ENCODE measurements around the gene NUBP2.

NUBP2 gene

GRCh38 chr16:1747934-1748333 is 34.8 kb upstream of the NUBP2 start:
- no peak for DNase-seq (ENCODE audit: low spot score)
- CTCF ChIA-PET: no interaction called here
- POLR2A ChIA-PET (ENCODE audit: low non-redundant PET): no interaction called here
- no peak for TF ChIP-seq CTCF (conservative IDR thresholded peaks at IDR 0.05; ENCODE audit: low read depth)
- no peak overlapping the region; the same call in 1 of the 2 replicates for H3K27ac ChIP-seq

GRCh38 chr16:1749152-1750117 is 33.3 kb upstream of the NUBP2 start:
- no peak for TF ChIP-seq CTCF (conservative IDR thresholded peaks at IDR 0.05; ENCODE audit: low read depth)
- H3K27ac ChIP-seq: peak overlapping the region; percentile 6; the same call in 1 of the 2 replicates
- ChIA-PET CTCF (interaction anchor here (0.6 to 0.7 kb wide), 4 partner anchors 13 to 123 kb away, joined by 3 to 4 read pairs (median 3); partner anchors contain the start of gene MEIOB), POLR2A (ENCODE audit: low non-redundant PET) (no interaction called here)
- DNase-seq (ENCODE audit: low spot score): no peak

- DNase-seq (ENCODE audit: low spot score): no peak
- TF ChIP-seq CTCF (conservative IDR thresholded peaks at IDR 0.05; ENCODE audit: low read depth): no peak
- H3K27ac ChIP-seq: no peak overlapping the region
- ChIA-PET POLR2A (ENCODE audit: low non-redundant PET) (no interaction called here), CTCF (interaction anchor here (1.3 kb wide), 1 partner anchor 388 kb away, joined by 3 read pairs; no protein-coding TSS in a partner anchor)
These were observed 30.8 kb upstream of the NUBP2 start for GRCh38 chr16:1751946-1752345.

- no peak overlapping the region for H3K27ac ChIP-seq
- ChIA-PET POLR2A (ENCODE audit: low non-redundant PET) (no interaction called here), CTCF (no interaction called here)
- no peak for TF ChIP-seq CTCF (conservative IDR thresholded peaks at IDR 0.05; ENCODE audit: low read depth)
- DNase-seq (ENCODE audit: low spot score): no peak
These were observed 29.9 kb upstream of the NUBP2 start for GRCh38 chr16:1752853-1753252.

- no peak for TF ChIP-seq CTCF (conservative IDR thresholded peaks at IDR 0.05; ENCODE audit: low read depth)
- POLR2A ChIA-PET (ENCODE audit: low non-redundant PET): no interaction called here
- peak overlapping the region; percentile 75 for H3K27ac ChIP-seq
- no peak for DNase-seq (ENCODE audit: low spot score)
- CTCF ChIA-PET: interaction anchor here (0.6 to 1.1 kb wide), 2 partner anchors 9 to 16 kb away, joined by 3 read pairs; no protein-coding TSS in a partner anchor
These were observed 28.6 kb upstream of the NUBP2 start for GRCh38 chr16:1754204-1754603.

GRCh38 chr16:1757714-1758461 is 24.9 kb upstream of the NUBP2 start:
- POLR2A ChIA-PET (ENCODE audit: low non-redundant PET): no interaction called here
- no peak for TF ChIP-seq CTCF (conservative IDR thresholded peaks at IDR 0.05; ENCODE audit: low read depth)
- H3K27ac ChIP-seq: no peak overlapping the region
- no peak for DNase-seq (ENCODE audit: low spot score)
- CTCF ChIA-PET: no interaction called here
